AG10803 (cell line): ENCODE data around the gene IL1R2.
A peak's percentile ranks its signal among the peaks of the same experiment; 100 is the strongest.

Experiments
- DNase-seq: peaks from one replicate; pipeline ENCODE4 v3.0.0; 2010; ENCODE audit warnings: low read depth
- H3K4me3 ChIP-seq: 2 replicates; pipeline ENCODE4 v1.5.1; 2011; ENCODE audit warnings: mild to moderate bottlenecking, low read length, control low read depth
- CTCF ChIP-seq: conservative IDR thresholded peaks from 2 replicates; pipeline ENCODE4 v1.5.1; 2011; ENCODE audit warnings: mild to moderate bottlenecking, low read length, control low read depth, inconsistent platforms

The IL1R2 gene

GRCh38 chr2:101983486-101983885, 8.3 kb upstream of the IL1R2 start:
- peak; percentile 56 for DNase-seq
- TF ChIP-seq CTCF: no peak
- H3K4me3 ChIP-seq: no peak overlapping the region

- no peak for DNase-seq
- no peak overlapping the region for H3K4me3 ChIP-seq
- peak; percentile 65 for TF ChIP-seq CTCF
These were observed 7.8 kb upstream of the IL1R2 start for GRCh38 chr2:101983928-101984327.

- no peak for TF ChIP-seq CTCF
- no peak for DNase-seq
- H3K4me3 ChIP-seq: no peak overlapping the region
These were observed 7.1 kb upstream of the IL1R2 start for GRCh38 chr2:101984656-101985055.

GRCh38 chr2:101985101-101985792, 6.5 kb upstream of the IL1R2 start:
- no peak overlapping the region for H3K4me3 ChIP-seq
- no peak for DNase-seq
- TF ChIP-seq CTCF: no peak

GRCh38 chr2:101985793-101986164, 6.0 kb upstream of the IL1R2 start:
- no peak for TF ChIP-seq CTCF
- no peak overlapping the region for H3K4me3 ChIP-seq

GRCh38 chr2:101986376-101986775, 5.4 kb upstream of the IL1R2 start:
- no peak overlapping the region for H3K4me3 ChIP-seq

More at GRCh38 chr2:101985793-101986164, 6.0 kb upstream of the IL1R2 start:
- DNase-seq: no peak

More at GRCh38 chr2:101986376-101986775, 5.4 kb upstream of the IL1R2 start:
- DNase-seq: no peak
- no peak for TF ChIP-seq CTCF
